ENCODE measurements around the gene VAC14.
"Not testable (repeated sequence)": the region's sequence is repeated elsewhere in the genome, so short reads cannot be mapped to it uniquely, and the experiment has no call there.

Gene VAC14

GRCh38 chr16:70678898-70679670 is 121.9 kb downstream of the VAC14 start:
- no peak for DNase-seq

GRCh38 chr16:70678121-70678897 is 122.6 kb downstream of the VAC14 start:
- no peak for DNase-seq

- DNase-seq = no peak
Measured at GRCh38 chr16:70677499-70678120, 123.3 kb downstream of the VAC14 start.

GRCh38 chr16:70676675-70677498 is 124.1 kb downstream of the VAC14 start:
- DNase-seq = no peak

- DNase-seq = no peak
Measured at GRCh38 chr16:70675851-70676513, 125.0 kb downstream of the VAC14 start.

- DNase-seq = no peak
Measured at GRCh38 chr16:70674221-70675014, 126.5 kb downstream of the VAC14 start.

GRCh38 chr16:70670938-70671337 is 130.0 kb downstream of the VAC14 start:
- not testable (repeated sequence) for DNase-seq

- DNase-seq = no peak
Measured at GRCh38 chr16:70670175-70670574, 130.8 kb downstream of the VAC14 start.

GRCh38 chr16:70665806-70666735 is 134.9 kb downstream of the VAC14 start:
- DNase-seq = no peak

GRCh38 chr16:70665113-70665694 is 135.8 kb downstream of the VAC14 start:
- no peak for DNase-seq

- DNase-seq = no peak
Measured at GRCh38 chr16:70664325-70665112, 136.4 kb downstream of the VAC14 start.

GRCh38 chr16:70663524-70664324 is 137.2 kb downstream of the VAC14 start:
- no peak for DNase-seq

GRCh38 chr16:70662991-70663523 is 137.9 kb downstream of the VAC14 start:
- no peak for DNase-seq

GRCh38 chr16:70661918-70662641 is 138.9 kb downstream of the VAC14 start:
- DNase-seq = no peak

GRCh38 chr16:70661534-70661917 is 139.4 kb downstream of the VAC14 start:
- no peak for DNase-seq

GRCh38 chr16:70660672-70661350 is 140.1 kb downstream of the VAC14 start:
- no peak for DNase-seq
